Stimulated activated CD8-positive, alpha-beta memory T cell treated with anti-CD3 and anti-CD28 coated beads, Interleukin-4, amount 100 ng/mL, for 48 hours (primary cell): Measurements from ENCODE around the gene GNB1.

Experiments
- DNase-seq: peaks from one replicate; pipeline ENCODE4 v3.0.0-alpha.2; 2020

The GNB1 gene

GRCh38 chr1:1853593-1854257, 37.2 kb downstream of the GNB1 start:
- DNase-seq, result no peak

GRCh38 chr1:1852619-1853414, 38.1 kb downstream of the GNB1 start:
- DNase-seq, result no peak

GRCh38 chr1:1847890-1848289, 43.0 kb downstream of the GNB1 start:
- no peak for DNase-seq

GRCh38 chr1:1847061-1847850, 43.6 kb downstream of the GNB1 start:
- no peak for DNase-seq

GRCh38 chr1:1846386-1846918, 44.4 kb downstream of the GNB1 start:
- DNase-seq, result no peak

- DNase-seq, result no peak
These were observed 48.3 kb downstream of the GNB1 start for GRCh38 chr1:1842360-1843146.

- DNase-seq, result no peak
These were observed 49.3 kb downstream of the GNB1 start for GRCh38 chr1:1841575-1841995.

- no peak for DNase-seq
These were observed 51.4 kb downstream of the GNB1 start for GRCh38 chr1:1839311-1839965.

- no peak for DNase-seq
These were observed 54.8 kb downstream of the GNB1 start for GRCh38 chr1:1836119-1836518.

GRCh38 chr1:1835546-1835945, 55.3 kb downstream of the GNB1 start:
- DNase-seq, result no peak

GRCh38 chr1:1833916-1834325, 57.0 kb downstream of the GNB1 start:
- DNase-seq, result no peak

- DNase-seq, result no peak
These were observed 57.4 kb downstream of the GNB1 start for GRCh38 chr1:1833456-1833855.

GRCh38 chr1:1832820-1833219, 58.1 kb downstream of the GNB1 start:
- DNase-seq, result no peak

GRCh38 chr1:1832166-1832565, 58.7 kb downstream of the GNB1 start:
- no peak for DNase-seq

- DNase-seq, result no peak
These were observed 63.6 kb downstream of the GNB1 start for GRCh38 chr1:1827089-1827848.

- DNase-seq, result no peak
These were observed 64.4 kb downstream of the GNB1 start for GRCh38 chr1:1826356-1827088.

GRCh38 chr1:1825217-1825616, 65.7 kb downstream of the GNB1 start:
- no peak for DNase-seq

GRCh38 chr1:1819762-1820161, 71.1 kb downstream of the GNB1 start:
- no peak for DNase-seq

- no peak for DNase-seq
These were observed 73.7 kb downstream of the GNB1 start for GRCh38 chr1:1817221-1817620.

GRCh38 chr1:1815606-1816281, 75.1 kb downstream of the GNB1 start:
- DNase-seq, result no peak
